DOHH2 (cell line): ENCODE data around the gene MR1.

Experiments
- CTCF ChIP-seq: fragments of 200-600 bp; sonication (generic); IDR thresholded peaks from one replicate; pipeline ENCODE4 v1.5.1; 2014; ENCODE audit warnings: antibody characterized with exemption, mild to moderate bottlenecking, low read depth, low read length; ENCODE audit not compliant: poor library complexity, severe bottlenecking
- EZH2phosphoT487 ChIP-seq: fragments of 200-600 bp; sonication (generic); IDR thresholded peaks from 2 replicates; pipeline ENCODE4 v1.6.1; 2017; ENCODE audit warnings: borderline replicate concordance, mild to moderate bottlenecking, antibody characterized with exemption, low read length, moderate library complexity, mixed read lengths

- no peak for TF ChIP-seq CTCF
- TF ChIP-seq EZH2phosphoT487 = no peak
Measured at GRCh38 chr1:181013144-181013543, 20.6 kb upstream of the MR1 start.
